GM12865 (cell line): ENCODE measurements around the gene RARS1.

ENCODE experiments used
- DNase-seq: peaks from one replicate; pipeline ENCODE4 v3.0.0; 2010; ENCODE audit warnings: low read depth
- H3K4me3 ChIP-seq: 2 replicates; pipeline ENCODE4 v1.5.1; 2011; ENCODE audit warnings: mild to moderate bottlenecking, low read depth, low read length, control low read depth
- TF ChIP-seq, protein P1 (sequence below): IDR thresholded peaks from 2 replicates; pipeline ENCODE4 v1.5.1; 2011; ENCODE audit warnings: low read length, control low read depth, low read depth, inconsistent platforms; ENCODE audit not compliant: insufficient read depth; ENCODE audit errors: missing control alignments

Gene RARS1

DNA sequence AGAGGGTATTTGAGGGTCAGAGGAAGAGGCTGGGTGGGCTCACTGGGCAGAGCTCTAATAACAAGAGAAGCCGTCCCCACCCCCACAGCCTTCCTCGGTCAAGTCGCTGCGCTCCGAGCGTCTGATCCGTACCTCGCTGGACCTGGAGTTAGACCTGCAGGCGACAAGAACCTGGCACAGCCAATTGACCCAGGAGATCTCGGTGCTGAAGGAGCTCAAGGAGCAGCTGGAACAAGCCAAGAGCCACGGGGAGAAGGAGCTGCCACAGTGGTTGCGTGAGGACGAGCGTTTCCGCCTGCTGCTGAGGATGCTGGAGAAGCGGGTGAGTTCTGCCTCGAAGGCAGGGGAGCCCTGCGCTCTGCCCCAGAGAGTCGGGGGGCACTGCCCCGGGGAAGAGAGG is 21.6 kb upstream of the RARS1 start:
- TF ChIP-seq, protein P1, sequence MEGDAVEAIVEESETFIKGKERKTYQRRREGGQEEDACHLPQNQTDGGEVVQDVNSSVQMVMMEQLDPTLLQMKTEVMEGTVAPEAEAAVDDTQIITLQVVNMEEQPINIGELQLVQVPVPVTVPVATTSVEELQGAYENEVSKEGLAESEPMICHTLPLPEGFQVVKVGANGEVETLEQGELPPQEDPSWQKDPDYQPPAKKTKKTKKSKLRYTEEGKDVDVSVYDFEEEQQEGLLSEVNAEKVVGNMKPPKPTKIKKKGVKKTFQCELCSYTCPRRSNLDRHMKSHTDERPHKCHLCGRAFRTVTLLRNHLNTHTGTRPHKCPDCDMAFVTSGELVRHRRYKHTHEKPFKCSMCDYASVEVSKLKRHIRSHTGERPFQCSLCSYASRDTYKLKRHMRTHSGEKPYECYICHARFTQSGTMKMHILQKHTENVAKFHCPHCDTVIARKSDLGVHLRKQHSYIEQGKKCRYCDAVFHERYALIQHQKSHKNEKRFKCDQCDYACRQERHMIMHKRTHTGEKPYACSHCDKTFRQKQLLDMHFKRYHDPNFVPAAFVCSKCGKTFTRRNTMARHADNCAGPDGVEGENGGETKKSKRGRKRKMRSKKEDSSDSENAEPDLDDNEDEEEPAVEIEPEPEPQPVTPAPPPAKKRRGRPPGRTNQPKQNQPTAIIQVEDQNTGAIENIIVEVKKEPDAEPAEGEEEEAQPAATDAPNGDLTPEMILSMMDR: no peak
- DNase-seq: no peak
- no peak overlapping the region for H3K4me3 ChIP-seq

DNA sequence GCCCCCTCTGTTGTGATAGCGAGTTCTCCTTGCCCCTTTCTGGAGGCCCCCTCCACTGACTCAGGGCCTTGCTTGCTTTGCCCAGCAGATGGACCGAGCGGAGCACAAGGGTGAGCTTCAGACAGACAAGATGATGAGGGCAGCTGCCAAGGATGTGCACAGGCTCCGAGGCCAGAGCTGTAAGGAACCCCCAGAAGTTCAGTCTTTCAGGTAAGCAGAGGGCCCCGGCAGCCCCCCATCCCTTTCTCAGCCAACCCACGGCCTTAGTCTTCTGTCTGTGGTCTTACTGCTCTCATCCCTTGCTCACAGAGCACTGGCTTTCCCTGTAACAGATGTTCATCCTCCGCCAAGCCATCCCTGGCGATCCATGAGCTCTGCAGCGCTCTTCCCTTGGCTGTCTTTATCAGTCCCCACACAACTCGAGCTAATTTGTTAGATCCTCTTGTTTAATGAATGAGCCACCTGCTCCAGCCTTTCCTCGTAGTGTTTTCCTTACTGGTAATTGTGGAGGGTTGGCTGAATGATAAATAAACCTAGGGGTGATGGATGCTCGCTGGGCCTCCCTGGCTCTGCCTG is 18.4 kb upstream of the RARS1 start:
- no peak for DNase-seq
- no peak overlapping the region for H3K4me3 ChIP-seq
- TF ChIP-seq, protein P1: no peak

DNA sequence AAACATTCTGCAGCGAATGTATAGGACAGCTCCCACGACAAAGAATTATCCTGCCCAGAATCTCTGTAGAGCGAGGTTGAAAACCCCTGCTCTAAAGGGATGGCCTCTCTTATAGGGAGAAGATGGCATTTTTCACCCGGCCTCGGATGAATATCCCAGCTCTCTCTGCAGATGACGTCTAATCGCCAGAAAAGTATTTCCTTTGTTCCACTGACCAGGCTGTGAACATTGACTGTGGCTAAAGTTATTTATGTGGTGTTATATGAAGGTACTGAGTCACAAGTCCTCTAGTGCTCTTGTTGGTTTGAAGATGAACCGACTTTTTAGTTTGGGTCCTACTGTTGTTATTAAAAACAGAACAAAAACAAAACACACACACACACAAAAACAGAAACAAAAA is 17.4 kb upstream of the RARS1 start:
- TF ChIP-seq, protein P1: no peak
- no peak for DNase-seq
- H3K4me3 ChIP-seq: no peak overlapping the region

DNA sequence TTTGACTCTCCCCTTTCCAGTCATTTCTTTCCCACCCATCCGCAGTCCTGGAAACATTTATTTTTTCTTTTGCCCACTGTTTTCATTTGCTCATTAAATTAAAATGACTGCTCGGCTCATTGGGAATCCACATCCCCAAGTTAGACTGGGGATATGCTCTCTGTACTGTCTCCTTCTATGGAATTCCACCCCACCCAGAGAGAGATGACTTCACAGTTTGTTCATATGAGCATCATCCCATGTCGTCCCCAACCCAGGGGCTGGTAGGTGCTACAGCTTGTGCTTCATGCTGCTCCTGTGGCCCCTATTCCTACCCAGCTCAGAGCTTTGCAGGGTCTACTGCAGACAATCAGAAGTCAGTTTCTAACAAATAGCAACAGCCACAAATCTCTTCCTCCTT is 16.5 kb upstream of the RARS1 start:
- H3K4me3 ChIP-seq: no peak overlapping the region
- no peak for DNase-seq
- TF ChIP-seq, protein P1: no peak

DNA sequence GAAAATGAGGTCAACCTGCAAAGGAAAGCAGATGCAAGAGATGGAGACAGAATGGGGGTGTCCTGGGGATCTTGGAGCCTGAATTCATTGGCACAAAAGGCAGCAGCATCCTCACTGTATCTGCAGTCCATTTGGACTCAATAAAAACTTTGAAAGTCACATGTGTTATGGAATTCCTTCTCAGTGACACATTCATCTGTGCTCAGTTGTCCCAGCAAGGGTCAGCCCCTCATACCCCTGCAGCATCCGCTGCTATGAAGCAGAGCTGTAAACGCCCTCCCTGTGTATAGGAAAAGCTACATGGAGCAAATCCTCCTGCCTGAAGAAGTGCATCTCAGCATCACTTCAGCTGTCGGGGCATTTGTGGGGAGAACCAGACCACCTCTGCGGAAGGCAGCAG is 14.5 kb upstream of the RARS1 start:
- TF ChIP-seq, protein P1: no peak
- H3K4me3 ChIP-seq: no peak overlapping the region
- no peak for DNase-seq

DNA sequence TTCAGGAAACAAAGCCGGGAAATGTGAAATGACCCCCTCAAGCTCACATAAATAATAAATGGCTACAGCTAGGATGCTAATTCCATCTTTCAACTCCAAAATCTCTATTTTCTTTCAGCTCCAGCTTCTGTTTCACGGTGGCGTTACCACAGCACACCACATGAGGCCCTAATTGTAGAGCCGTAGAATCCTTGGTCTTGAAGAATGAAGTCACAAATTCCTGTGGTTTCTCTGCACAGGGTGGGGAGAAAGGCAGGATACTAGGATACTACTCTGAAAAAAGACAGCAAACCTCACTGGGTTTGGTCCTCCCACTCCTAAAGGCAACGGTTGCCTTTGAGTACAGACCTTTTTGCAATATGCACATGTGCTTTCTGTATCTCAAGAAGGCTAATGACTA is 13.9 kb upstream of the RARS1 start:
- H3K4me3 ChIP-seq: no peak overlapping the region
- TF ChIP-seq, protein P1: no peak
- DNase-seq: no peak

DNA sequence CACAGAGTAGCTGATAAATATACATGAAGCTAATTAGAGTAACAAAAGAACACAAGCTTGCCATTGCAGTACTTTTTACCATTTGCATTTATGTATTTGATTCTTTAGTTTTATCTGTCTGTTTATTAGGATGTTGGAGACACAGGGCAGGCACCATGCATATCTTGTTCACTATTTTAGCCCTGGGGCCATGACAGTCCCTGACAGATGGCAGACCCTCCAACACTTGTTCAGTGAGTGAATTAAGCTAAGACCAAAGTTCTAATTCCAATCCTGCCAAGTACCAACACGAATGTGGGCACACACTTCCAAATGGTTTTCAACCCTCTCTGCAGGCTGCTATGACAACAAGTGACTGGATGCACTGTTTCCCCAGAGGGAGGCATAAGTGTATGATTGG is 12.0 kb upstream of the RARS1 start:
- no peak overlapping the region for H3K4me3 ChIP-seq
- DNase-seq: no peak
- TF ChIP-seq, protein P1: no peak
